Parathyroid adenoma (tissue), 2 donors: ENCODE data around the gene CAPZA1.

Source experiments
- H2AFZ ChIP-seq: fragments of 300-600 bp; sonication (generic); one replicate; pipeline ENCODE4 v1.7.0; 2017; ENCODE audit warnings: antibody characterized with exemption, mild to moderate bottlenecking
- H3K27ac ChIP-seq: fragments of 300-600 bp; sonication (generic); one replicate; pipeline ENCODE4 v1.7.0; 2017
- H3K27me3 ChIP-seq: fragments of 300-600 bp; sonication (generic); one replicate; pipeline ENCODE4 v1.7.0; 2017; ENCODE audit warnings: low read length; ENCODE audit not compliant: control insufficient read depth, insufficient read depth
- H3K36me3 ChIP-seq: fragments of 300-600 bp; sonication (generic); one replicate; pipeline ENCODE4 v1.7.0; 2017; ENCODE audit warnings: low read length; ENCODE audit not compliant: control insufficient read depth, insufficient read depth
- H3K4me1 ChIP-seq: fragments of 300-600 bp; sonication (generic); one replicate; pipeline ENCODE4 v1.7.0; 2017; ENCODE audit warnings: control low read depth
- H3K4me2 ChIP-seq: fragments of 300-600 bp; sonication (generic); one replicate; pipeline ENCODE4 v1.7.0; 2017; ENCODE audit warnings: low read length
- H3K4me3 ChIP-seq: fragments of 300-600 bp; sonication (generic); one replicate; pipeline ENCODE4 v1.7.0; 2017; ENCODE audit warnings: low read depth, low read length
- H3K79me2 ChIP-seq: fragments of 300-600 bp; sonication (generic); one replicate; pipeline ENCODE4 v1.7.0; 2017; ENCODE audit warnings: control low read depth
- H3K9ac ChIP-seq: fragments of 300-600 bp; sonication (generic); one replicate; pipeline ENCODE4 v1.7.0; 2017; ENCODE audit warnings: mild to moderate bottlenecking
- H3K9me3 ChIP-seq: fragments of 300-600 bp; sonication (generic); one replicate; pipeline ENCODE4 v1.7.0; 2017; ENCODE audit warnings: low read length; ENCODE audit not compliant: control insufficient read depth
- CTCF ChIP-seq: fragments of 300-600 bp; sonication (generic); IDR thresholded peaks from one replicate; pipeline ENCODE4 v1.7.0; 2017; ENCODE audit warnings: antibody characterized with exemption, mild to moderate bottlenecking
- donor health status: primary hyperparathyroidism.

Gene CAPZA1

DNA sequence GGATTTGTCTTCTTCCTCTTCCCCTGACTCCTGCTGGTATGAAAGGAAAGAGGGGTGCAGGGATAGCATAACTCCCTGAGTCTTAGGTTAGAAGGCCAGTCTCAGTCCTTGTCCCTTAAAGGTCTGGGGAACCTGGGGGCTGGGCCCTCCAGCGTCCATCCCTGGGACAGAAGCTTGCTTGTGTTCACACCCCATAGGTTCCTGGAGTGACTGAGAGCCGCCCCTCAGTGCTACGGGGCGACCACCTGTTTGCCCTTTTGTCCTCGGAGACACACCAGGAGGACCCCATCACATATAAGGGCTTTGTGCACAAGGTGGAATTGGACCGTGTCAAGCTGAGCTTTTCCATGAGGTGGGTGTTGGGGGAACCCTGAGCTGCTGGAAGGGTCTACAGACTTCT is 74.2 kb downstream of the CAPZA1 start:
- no peak overlapping the region for H3K4me2 ChIP-seq
- H3K4me1 ChIP-seq = no peaks in the 10 kb centered on the region
- no peaks in the 10 kb centered on the region for H3K27me3 ChIP-seq
- H3K9me3 ChIP-seq = no peaks in the 10 kb centered on the region
- no peak overlapping the region for H3K27ac ChIP-seq
- H2AFZ ChIP-seq = no peak overlapping the region
- no peak overlapping the region for H3K9ac ChIP-seq
- no peak for TF ChIP-seq CTCF
- H3K36me3 ChIP-seq = no peaks in the 10 kb centered on the region
- no peaks in the 10 kb centered on the region for H3K79me2 ChIP-seq
- no peak overlapping the region for H3K4me3 ChIP-seq

DNA sequence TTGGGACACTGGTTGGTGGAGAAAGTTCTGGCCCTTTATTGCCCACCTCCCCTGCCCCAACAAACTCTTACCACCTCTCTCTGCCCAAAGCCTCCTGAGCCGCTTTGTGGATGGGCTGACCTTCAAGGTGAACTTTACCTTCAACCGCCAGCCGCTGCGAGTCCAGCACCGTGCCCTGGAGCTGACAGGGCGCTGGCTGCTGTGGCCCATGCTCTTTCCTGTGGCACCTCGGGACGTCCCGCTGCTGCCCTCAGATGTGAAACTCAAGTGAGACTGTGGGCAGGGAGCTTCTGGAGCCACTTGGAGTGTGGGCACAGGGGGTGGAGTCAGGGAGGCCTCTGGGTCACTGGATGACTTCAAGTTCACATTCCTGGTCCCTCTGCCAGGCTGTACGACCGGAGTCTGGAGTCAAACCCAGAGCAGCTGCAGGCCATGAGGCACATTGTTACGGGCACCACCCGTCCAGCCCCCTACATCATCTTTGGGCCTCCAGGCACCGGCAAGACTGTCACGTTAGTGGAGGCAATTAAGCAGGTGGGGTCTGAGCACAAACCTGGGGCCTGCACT is 74.8 kb downstream of the CAPZA1 start:
- Histone ChIP-seq H3K27me3 (no peaks in the 10 kb centered on the region), H3K36me3 (no peaks in the 10 kb centered on the region), H3K4me3 (no peak overlapping the region), H3K9me3 (no peaks in the 10 kb centered on the region), H3K79me2 (no peaks in the 10 kb centered on the region), H3K27ac (no peak overlapping the region), H3K4me2 (no peak overlapping the region), H3K9ac (no peak overlapping the region), H2AFZ (no peak overlapping the region), H3K4me1 (peaks cover 3% of the 10 kb centered on the region)
- no peak for TF ChIP-seq CTCF

DNA sequence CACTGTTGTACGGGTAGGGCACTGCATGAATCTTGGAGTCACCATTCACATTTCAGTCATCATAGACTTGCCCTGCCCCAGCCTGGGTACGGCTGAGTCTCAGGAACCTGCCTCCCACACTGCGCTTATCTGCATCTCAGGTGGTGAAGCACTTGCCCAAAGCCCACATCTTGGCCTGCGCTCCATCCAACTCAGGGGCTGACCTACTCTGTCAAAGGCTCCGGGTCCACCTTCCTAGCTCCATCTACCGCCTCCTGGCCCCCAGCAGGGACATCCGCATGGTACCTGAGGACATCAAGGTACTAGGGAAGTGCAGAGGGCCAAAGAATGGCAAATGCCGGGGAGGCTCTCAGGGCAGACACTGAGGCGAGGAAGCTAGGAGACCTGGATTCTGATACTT is 75.6 kb downstream of the CAPZA1 start:
- H3K9ac ChIP-seq = no peak overlapping the region
- H3K4me3 ChIP-seq = no peak overlapping the region
- no peaks in the 10 kb centered on the region for H3K36me3 ChIP-seq
- peaks cover 12% of the 10 kb centered on the region for H3K4me1 ChIP-seq
- no peaks in the 10 kb centered on the region for H3K27me3 ChIP-seq
- H3K27ac ChIP-seq = no peak overlapping the region
- TF ChIP-seq CTCF = no peak
- no peaks in the 10 kb centered on the region for H3K9me3 ChIP-seq
- H2AFZ ChIP-seq = no peak overlapping the region
- no peaks in the 10 kb centered on the region for H3K79me2 ChIP-seq
- no peak overlapping the region for H3K4me2 ChIP-seq

DNA sequence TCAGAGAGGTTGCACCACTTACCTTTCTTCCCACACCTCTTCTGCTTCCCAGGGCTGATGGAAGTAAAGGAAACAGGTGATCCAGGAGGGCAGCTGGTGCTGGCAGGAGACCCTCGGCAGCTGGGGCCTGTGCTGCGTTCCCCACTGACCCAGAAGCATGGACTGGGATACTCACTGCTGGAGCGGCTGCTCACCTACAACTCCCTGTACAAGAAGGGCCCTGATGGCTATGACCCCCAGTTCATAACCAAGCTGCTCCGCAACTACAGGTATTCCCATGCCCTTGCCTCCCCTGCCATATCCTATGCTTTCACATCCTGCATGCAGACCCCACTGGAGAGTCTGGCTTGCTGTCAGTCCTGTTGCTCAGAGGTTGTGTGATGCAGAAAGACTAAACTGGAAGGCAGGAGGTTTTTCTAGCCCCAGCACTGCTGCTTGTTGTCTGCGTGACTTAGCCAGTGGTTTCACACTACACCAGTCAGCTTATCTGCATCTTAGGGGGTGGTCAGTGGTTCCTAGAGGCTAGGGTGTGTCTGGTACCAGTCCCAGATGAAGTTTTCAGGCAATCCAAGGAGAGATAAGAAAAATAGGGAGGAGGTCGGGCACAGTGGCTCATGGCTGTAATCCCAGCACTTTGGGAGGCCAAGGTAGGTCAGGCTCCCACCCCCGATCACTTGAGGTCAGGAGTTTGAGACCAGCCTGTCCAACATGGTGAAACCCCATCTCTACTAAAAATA is 77.1 kb downstream of the CAPZA1 start:
- Histone ChIP-seq H2AFZ (no peak overlapping the region), H3K9ac (no peak overlapping the region), H3K36me3 (no peaks in the 10 kb centered on the region), H3K79me2 (no peaks in the 10 kb centered on the region), H3K27ac (no peak overlapping the region), H3K4me2 (no peak overlapping the region), H3K4me1 (peaks cover 24% of the 10 kb centered on the region), H3K9me3 (no peaks in the 10 kb centered on the region), H3K4me3 (no peak overlapping the region), H3K27me3 (no peaks in the 10 kb centered on the region)
- TF ChIP-seq CTCF = no peak

- Histone ChIP-seq H3K4me3 (no peak overlapping the region), H3K36me3 (no peaks in the 10 kb centered on the region)
- no peak for TF ChIP-seq CTCF
Observed at GRCh38 chr1:112697781-112698201, 78.2 kb downstream of the CAPZA1 start.

More at GRCh38 chr1:112697781-112698201, 78.2 kb downstream of the CAPZA1 start:
- Histone ChIP-seq H3K79me2 (no peaks in the 10 kb centered on the region), H3K27me3 (no peaks in the 10 kb centered on the region), H3K4me1 (peaks cover 31% of the 10 kb centered on the region), H3K27ac (peak overlapping the region; percentile 98), H2AFZ (no peak overlapping the region), H3K9ac (no peak overlapping the region), H3K4me2 (no peak overlapping the region), H3K9me3 (no peaks in the 10 kb centered on the region)
